T-helper 9 cell (primary cell): ENCODE measurements around the gene RAD52.

Experiments used
- DNase-seq: peaks from one replicate; pipeline ENCODE4 v3.0.0-alpha.2; 2020

RAD52 gene

DNA sequence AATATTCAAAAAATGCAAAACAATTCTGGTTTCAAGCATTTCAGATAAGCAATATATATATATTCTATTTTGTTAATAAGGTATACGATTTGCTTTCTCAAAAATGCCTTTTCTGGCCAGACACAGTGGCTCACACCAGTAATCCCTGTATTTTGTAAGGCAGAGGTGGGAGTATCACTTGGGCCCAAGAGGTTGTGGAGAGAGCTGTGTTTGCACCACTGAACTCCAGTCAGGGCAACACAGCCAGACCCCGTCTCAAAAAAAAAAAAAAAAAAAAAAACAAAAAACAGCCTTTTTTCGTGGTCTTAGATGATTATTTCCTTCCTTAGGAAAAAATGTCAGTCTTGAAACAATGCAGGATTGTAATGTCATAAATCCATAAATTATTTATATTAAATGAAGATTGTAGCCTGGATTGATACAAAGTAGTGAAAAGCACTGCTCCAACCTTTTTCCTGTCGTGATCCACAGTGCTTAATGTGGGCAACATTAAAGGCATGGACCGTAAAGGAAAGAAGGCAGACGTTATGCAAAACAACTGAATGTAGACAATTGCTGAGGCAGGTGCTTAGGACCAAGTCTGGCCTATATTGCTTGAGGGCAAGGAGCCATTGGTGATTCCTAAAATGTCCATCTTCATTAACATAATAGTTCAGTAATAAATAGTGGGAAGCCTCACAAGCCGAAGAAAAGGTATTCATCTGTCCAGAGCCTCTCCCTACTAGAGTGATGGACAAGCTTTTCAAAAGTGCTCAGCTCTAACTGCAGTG, 36.8 kb downstream of the RAD52 start:
- DNase-seq: no peak

DNA sequence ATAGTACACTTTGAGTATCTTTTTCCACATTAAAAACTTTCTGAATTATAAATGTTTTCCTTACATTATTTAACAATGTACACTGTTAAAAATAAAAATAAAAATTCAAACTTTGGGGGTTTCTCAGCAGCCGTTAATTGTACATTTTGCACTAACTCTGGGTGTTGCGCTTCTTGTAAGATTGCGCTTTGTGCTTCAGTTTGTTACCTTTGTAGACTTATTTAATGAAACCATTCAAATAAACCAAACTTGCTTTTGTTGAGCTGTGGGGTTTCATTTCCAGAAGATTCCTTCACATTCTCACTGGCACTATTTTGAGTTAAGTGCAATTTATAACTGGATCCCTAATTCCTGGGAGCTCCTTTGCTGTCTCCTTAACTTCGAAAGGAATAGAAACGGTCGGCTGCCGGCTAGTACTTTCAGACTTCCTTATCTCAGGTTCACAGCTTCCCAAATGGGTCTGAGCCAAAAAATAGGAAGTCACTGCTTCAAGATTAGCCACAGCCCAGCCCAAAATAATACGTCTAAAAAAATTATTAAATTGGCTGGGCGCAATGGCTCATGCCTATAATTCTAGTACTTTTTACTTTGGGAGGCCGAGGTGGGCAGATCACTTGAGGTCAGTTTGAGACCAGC, 38.2 kb downstream of the RAD52 start:
- no peak for DNase-seq

DNA sequence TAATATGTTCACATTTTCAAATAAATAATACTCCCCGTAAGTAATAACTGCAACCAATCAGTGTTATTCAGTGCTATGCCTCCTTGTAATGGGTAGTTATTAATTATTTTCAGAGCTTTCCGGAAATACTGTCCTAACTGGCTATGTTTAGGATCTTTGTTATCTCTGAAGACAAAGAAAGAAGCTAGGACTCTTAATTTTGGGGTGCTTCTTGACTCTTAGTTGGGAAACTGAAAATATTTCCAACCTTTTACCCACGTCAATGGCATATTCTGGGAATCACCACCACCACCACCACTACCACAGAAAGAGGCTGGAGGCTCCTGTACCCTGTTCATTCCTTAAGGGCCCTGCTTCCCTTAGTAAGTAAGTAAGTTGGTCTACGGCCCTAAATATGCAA, 39.1 kb downstream of the RAD52 start:
- no peak for DNase-seq

DNA sequence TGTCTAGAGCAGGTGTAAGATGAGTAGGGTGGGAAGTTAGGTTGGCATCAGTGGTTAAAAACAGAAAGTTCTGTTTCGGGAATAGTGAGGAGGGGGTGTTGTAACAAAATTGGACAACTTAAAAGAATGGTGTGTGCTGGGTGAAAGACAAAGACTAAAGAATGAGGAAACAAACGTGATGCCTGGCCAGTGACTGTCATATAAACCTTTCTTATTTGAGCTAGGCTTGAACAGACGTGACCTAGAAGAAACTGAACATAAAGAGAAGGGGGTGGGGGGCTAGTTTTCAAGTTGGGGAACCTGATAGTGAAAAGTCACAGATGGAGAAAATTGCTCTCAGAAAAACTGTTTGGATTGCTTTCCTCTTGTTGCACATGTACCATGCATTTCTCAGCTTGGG, 39.6 kb downstream of the RAD52 start:
- no peak for DNase-seq

DNA sequence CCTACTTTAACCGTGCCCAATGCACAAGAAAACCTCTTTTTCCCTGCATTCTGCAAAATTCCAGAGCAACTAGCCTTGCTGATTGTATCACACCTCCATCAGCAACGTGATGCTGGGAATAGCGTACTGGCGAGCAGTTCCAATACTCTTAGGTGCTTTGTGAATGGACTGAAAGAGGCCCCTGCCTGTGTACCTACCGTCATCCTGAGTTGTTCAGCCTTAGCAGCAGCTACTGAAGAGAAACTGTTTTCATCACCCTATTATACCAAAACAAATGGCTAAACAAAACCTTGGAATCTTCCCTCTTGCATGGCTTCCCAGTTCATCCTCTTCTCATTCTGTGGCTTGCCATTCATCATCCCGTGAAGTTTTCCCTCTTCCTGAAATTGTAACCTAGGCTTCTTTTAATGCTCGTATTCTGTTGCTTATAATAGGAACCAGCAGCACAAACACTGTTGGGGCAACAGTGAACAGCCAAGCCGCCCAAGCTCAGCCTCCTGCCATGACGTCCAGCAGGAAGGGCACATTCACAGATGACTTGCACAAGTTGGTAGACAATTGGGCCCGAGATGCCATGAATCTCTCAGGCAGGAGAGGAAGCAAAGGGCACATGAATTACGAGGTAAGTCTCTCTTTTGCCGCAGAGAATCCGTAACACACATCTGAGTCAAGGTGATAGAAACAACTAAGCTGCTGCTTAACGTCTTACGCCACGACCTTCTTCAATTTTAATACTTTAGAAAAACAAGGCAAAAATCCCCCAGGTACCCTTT, 41.9 kb downstream of the RAD52 start:
- no peak for DNase-seq

DNA sequence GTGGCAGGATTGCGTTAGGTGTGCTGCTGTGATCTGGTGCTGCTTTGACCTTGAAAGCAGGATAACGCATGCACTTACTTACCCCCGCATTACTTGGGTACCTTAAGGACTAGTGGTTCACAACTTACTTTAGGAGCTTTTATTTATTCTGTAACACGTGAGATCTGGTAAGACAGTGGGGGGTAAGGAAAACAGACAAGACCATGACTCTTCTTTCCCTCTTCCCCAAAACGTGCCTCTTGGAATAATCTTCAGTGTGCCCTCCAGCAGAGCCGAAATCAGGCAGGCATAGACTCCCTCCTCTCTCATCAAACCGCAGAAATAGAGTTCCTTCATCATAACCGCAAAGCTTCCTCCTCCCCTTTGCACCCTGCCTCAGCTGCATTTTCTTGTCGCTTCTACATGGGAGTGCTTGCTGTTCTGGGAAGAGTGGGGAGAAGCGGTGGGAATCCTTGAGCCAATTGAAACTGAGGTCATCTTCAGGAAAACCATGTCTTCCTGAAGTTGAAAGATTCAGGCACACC, 43.4 kb downstream of the RAD52 start:
- DNase-seq: no peak

DNA sequence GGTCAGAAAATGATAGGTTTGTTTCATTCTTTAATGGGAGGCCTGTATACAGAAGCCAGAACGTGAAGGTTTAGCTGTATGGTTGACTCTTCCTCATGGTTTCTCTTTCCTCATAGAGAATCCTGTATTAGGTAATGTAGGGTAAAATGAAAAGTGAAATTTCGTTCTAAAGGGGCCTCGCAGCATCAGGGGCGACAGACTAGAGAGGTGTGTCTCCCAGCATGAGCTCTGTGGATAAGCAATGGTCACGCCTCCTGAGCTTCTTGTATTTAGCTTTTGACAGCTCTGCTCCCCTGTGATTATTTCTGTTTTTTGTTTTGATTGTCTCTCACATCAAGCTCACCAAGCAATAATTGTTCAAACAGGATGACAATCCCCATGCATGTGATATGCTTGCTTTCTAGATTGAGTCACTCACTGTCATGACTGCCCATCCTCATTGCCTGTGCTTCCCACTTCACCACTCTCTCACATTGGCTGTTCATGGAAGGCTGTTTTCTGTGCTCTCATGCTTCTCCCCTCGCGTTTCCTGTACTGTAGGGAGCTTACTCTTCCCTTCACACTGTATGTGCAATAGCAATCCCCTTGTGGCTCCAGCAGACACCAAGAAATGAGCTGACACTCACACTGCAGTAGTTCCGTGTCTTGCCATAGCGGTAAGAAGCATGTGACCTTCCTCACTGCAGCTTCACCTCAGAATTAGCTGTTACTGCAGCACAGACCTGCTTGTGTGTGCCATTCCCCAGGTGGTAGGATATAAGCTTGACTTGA, 44.0 kb downstream of the RAD52 start:
- no peak for DNase-seq

DNA sequence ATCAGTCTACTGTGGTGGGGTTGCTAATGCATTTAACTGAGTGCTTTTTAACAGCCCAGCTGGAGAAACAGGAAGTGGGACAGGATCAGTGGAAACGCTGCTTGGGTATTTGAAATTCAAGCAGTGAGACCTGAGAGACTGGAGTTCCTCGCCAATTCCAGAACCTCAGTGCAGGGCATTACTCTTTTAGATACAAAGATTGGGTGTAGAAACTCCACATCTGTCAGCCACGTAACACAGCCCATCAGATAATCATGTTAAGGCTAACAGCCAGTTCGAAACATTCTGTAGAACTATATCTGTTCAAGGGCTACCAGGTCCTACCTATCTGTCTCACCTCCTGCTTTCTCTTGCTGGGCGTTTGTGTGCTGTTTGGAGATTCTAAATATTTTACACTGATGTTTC, 45.5 kb downstream of the RAD52 start:
- no peak for DNase-seq

DNA sequence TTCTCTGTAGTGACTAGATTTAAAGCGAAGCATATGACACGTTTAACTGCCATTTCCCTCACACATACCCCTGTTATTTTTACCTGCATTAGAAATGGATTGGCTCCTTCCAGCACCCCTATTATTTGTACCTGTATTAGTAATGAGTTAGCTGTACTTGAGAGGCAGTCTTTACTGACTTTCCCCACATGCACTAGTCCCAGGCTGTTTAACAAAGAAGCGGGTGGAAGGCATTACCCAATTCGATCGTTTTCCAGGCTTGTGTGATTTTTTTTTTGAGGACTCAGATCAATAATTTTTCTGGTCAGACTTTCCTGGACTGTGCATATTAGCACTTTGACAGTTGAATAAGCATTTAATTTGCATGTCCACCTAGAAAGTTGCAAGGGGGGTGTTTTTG, 46.4 kb downstream of the RAD52 start:
- DNase-seq: no peak

DNA sequence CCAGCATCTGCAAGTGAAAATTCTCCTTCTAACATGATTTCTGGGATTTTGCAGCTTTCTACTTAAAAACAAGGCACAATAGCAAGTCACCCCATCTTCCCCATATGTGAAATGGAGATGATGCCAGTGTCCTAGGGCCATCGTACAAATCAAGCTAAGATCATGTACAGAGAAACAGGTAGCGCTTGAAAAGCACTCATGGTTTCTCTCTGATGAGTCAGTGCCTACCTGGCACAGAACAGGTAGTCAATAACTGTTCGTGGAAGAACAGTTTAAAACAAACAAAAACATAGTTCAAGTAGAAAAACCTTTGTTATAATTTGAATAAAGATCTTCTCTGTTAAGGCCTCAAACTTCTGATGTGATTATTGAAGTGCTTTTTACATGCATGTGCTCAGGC, 46.9 kb downstream of the RAD52 start:
- DNase-seq: no peak

DNA sequence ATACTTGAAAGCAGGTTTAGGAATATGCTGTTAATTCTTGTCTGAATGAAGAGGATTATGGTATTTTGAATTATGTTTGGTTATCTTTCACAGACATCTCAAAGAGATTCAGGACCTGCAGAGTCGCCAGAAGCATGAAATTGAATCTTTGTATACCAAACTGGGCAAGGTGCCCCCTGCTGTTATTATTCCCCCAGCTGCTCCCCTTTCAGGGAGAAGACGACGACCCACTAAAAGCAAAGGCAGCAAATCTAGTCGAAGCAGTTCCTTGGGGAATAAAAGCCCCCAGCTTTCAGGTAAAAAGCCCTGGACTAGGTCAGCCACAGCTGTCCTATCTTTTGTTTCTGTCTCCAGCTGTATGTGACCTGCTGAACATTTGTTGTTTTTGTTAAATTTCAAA, 52.1 kb downstream of the RAD52 start:
- DNase-seq: no peak

DNA sequence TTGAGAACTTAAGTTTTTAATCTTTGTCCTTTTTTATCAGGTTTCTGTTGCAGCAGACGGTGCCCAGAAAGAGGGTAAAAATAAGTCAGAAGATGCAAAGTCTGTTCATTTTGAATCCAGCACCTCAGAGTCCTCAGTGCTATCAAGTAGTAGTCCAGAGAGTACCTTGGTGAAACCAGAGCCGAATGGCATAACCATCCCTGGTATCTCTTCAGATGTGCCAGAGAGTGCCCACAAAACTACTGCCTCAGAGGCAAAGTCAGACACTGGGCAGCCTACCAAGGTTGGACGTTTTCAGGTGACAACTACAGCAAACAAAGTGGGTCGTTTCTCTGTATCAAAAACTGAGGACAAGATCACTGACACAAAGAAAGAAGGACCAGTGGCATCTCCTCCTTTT, 53.5 kb downstream of the RAD52 start:
- DNase-seq: no peak

DNA sequence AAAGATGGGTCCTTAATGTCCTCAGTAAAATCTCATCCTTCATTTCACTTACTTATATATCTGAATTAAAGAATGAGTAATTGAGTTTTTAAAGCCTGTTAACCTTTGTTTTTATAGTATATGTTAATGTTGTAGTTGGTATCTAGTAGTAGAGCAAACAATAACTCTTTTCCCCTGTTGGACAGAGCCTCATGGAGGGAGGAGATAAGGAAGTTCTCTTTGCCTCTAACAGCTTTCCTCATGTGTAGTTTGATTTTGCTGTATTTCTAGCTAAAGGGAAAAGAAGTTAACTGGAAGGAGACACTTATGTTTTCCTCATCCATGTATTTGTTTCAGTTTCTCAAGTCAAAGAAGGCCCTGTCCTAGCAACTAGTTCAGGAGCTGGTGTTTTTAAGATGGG, 55.3 kb downstream of the RAD52 start:
- DNase-seq: no peak

DNA sequence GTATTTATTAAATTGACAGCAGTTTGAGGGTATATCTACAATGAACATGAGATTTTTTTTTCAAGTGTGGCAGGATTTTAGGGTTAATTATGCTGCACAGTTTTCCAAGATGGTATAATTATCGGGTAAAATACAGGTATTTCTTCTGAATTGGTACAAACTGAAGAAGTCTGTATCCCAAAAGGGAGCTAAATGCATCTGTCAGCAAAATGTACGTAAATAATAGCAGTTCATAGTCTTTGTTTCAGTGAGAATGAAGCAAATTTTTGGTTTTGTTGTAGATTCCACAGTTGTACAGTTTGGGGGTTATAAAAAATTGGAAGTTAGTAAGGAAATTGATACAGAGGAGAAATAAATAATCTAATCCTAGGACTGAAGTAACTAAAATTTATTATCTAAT, 63.3 kb downstream of the RAD52 start:
- no peak for DNase-seq

DNA sequence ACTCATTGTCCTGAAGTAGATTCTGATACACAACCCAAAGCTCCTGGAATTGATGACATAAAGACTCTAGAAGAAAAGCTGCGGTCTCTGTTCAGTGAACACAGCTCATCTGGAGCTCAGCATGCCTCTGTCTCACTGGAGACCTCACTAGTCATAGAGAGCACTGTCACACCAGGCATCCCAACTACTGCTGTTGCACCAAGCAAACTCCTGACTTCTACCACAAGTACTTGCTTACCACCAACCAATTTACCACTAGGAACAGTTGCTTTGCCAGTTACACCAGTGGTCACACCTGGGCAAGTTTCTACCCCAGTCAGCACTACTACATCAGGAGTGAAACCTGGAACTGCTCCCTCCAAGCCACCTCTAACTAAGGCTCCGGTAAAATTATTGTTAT, 63.8 kb downstream of the RAD52 start:
- DNase-seq: no peak

DNA sequence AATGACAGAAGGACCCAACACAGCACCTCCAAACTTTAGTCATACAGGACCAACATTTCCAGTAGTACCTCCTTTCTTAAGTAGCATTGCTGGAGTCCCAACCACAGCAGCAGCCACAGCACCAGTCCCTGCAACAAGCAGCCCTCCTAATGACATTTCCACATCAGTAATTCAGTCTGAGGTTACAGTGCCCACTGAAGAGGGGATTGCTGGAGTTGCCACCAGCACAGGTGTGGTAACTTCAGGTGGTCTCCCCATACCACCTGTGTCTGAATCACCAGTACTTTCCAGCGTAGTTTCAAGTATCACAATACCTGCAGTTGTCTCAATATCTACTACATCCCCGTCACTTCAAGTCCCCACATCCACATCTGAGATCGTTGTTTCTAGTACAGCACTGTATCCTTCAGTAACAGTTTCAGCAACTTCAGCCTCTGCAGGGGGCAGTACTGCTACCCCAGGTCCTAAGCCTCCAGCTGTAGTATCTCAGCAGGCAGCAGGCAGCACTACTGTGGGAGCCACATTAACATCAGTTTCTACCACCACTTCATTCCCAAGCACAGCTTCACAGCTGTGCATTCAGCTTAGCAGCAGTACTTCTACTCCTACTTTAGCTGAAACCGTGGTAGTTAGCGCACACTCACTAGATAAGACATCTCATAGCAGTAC, 64.6 kb downstream of the RAD52 start:
- no peak for DNase-seq

DNA sequence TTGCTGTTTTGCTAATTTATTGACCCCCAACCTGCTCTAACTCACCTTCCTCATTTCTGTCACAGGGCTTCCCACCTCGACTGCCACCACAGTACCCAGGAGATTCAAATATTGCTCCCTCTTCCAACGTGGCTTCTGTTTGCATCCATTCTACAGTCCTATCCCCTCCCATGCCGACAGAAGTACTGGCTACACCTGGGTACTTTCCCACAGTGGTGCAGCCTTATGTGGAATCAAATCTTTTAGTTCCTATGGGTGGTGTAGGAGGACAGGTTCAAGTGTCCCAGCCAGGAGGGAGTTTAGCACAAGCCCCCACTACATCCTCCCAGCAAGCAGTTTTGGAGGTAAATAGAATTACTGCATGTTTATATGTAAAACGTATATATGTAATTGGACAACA, 68.8 kb downstream of the RAD52 start:
- DNase-seq: no peak

DNA sequence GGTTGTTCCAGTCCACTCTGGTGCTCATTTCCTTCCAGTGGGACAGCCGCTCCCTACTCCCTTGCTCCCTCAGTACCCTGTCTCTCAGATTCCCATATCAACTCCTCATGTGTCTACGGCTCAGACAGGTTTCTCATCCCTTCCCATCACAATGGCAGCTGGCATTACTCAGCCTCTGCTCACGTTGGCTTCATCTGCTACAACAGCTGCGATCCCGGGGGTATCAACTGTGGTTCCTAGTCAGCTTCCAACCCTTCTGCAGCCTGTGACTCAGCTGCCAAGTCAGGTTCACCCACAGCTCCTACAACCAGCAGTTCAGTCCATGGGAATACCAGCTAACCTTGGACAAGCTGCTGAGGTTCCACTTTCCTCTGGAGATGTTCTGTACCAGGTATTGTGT, 69.9 kb downstream of the RAD52 start:
- DNase-seq: no peak

DNA sequence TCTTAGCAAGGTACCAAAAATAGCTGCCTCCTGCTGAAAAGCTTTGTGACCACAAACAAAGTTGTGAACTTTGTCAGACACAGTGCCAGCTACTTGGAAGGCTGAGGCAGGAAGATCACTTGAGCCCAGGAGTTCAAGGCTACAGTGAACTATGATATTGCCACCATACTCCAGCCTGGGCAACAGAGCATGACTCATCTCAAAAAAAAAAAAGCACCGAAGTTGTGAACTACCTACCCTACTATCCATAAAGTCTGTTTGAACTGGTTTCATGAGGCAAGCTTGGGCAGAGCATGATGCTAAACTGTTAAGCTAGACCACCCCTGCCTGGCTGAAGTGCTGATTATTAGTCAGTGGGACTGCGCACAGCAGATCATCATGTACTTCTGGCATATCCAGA, 75.5 kb downstream of the RAD52 start:
- no peak for DNase-seq

DNA sequence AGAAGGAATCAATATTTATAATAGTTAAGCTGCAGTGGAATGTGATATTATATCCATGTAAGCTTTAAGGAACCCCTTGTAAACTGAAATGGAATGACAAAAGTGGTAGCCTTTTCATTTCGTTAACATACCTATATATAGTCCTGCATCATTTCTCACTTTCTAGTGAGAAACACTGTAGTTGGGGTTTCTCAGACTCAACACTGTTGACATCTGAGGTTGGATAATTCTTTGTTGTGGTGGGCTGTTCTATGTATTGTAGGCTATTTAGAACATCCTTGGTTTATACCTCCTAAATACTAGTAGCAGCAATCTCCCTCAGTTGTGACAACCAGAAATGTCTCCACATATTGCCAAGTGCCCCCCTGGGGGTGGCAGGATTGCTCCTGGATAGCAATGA, 79.1 kb downstream of the RAD52 start:
- DNase-seq: no peak

DNA sequence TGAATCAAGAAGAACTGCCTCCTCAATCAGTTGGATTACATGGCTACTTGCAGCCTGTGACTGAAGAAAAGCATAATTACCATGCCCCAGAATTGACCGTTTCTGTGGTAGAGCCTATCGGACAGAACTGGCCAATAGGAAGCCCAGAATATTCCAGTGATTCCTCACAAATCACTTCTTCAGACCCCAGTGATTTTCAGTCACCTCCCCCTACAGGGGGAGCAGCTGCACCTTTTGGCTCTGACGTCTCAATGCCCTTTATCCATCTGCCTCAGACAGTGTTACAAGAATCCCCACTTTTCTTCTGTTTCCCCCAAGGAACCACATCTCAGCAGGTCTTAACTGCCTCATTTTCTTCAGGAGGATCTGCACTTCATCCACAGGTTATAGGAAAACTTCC, 80.8 kb downstream of the RAD52 start:
- DNase-seq: no peak

DNA sequence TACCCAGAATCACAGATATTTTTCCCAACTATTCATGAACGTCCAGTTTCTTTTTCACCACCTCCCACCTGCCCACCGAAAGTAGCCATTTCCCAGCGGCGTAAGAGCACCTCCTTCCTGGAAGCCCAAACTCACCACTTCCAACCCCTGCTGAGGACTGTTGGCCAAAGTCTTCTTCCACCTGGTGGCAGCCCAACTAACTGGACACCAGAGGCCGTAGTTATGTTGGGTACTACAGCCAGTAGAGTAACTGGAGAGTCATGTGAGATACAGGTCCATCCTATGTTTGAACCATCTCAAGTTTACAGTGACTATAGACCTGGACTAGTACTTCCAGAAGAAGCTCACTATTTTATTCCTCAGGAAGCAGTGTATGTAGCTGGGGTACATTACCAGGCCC, 81.6 kb downstream of the RAD52 start:
- DNase-seq: no peak

DNA sequence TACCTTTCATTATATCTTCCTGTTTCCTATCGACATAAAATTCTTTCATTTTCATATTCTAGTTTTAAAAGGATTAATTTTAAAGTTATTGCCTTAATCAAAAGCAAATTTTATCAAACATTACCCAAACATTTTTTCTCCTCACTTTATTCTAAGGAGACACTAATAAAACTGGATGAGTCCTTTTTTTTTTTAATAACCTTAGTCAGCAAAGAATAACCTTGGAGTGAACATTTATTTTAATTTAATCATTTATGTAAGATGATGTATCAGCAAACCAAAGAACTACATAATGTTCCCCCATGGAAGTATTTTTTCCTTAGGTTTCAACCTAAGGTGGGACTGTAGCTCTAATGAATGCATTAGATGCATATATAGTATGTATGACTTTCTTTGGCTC, 83.9 kb downstream of the RAD52 start:
- DNase-seq: no peak
